ENCODE data around the gene BCL2A1. TPM values are rescaled to one million over a fixed set of nuclear protein-coding genes. Genes with fewer than 3 reads are reported as not detected.
"Not testable (repeated sequence)": the region's sequence is repeated elsewhere in the genome, so short reads cannot be mapped to it uniquely, and the experiment has no call there.

Gene BCL2A1
- total RNA-seq, 1 experiment from 2014 or later, result 0.44 TPM

- CTCF ChIA-PET, result no interaction called here
- H3K27ac ChIP-seq (ENCODE audit: low read depth, low read length), result no peak overlapping the region
- H4K20me1 ChIP-seq (ENCODE audit: insufficient read depth), result no peaks in the 10 kb centered on the region; the same call in 1 of the 2 replicates
- no peaks in the 10 kb centered on the region for H3K79me2 ChIP-seq (ENCODE audit: insufficient read depth, low read length)
- H2AFZ ChIP-seq (ENCODE audit: low read depth, low read length, poor library complexity, severe bottlenecking), result no peak overlapping the region
- RAD21 ChIA-PET (ENCODE audit: low non-redundant PET in 1 of 2, low total read pairs in 2 of 2, uncharacterized antibody in 2 of 2, unreplicated experiment in 2 of 2), result no interaction called here
- TF ChIP-seq TCF7L2 (IDR thresholded peaks at IDR 0.05; ENCODE audit: borderline replicate concordance, extremely low read depth, insufficient read depth, insufficient read length), result no peak
- TF ChIP-seq, protein P1, sequence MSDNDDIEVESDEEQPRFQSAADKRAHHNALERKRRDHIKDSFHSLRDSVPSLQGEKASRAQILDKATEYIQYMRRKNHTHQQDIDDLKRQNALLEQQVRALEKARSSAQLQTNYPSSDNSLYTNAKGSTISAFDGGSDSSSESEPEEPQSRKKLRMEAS (IDR thresholded peaks at IDR 0.05), result no peak
- H3K36me3 ChIP-seq (ENCODE audit: control insufficient read depth in 1 of 2, insufficient read depth in 2 of 2, low read length in 2 of 2), result no peaks in the 10 kb centered on the region
- H3K4me1 ChIP-seq (ENCODE audit: control insufficient read depth in 1 of 2, insufficient read depth in 2 of 2, low read length in 2 of 2), result no peaks in the 10 kb centered on the region
- no peak overlapping the region for H3K4me2 ChIP-seq (ENCODE audit: low read length)
- no peaks in the 10 kb centered on the region for H3K9me3 ChIP-seq (ENCODE audit: control insufficient read depth in 1 of 2, insufficient read depth in 1 of 2, low read depth in 1 of 2, low read length in 2 of 2)
- H3K9ac ChIP-seq (ENCODE audit: low read length), result no peak overlapping the region
- no peaks in the 10 kb centered on the region for H3K27me3 ChIP-seq (ENCODE audit: insufficient read depth, low read length)
- ATAC-seq (no peak), DNase-seq (ENCODE audit: low read depth, low spot score) (no peak)
- no peak overlapping the region for H3K4me3 ChIP-seq (replicated peaks in 1 of 2; ENCODE audit: low read depth in 1 of 2, low read length in 2 of 2)
- intact Hi-C loops (cut with micrococcal nuclease), result no loop called here
- BruUV-seq (replicated peaks), result no TSS peak
- H3K9me2 ChIP-seq (ENCODE audit: insufficient read depth), result no peaks in the 10 kb centered on the region
- POLR2A ChIA-PET, result no interaction called here
Observed at GRCh38 chr15:79964232-79964805, 6.7 kb downstream of the BCL2A1 start.

- RAD21 ChIA-PET (ENCODE audit: low non-redundant PET in 1 of 2, low total read pairs in 2 of 2, uncharacterized antibody in 2 of 2, unreplicated experiment in 2 of 2); DNase-seq (ENCODE audit: low read depth, low spot score); H3K4me1 ChIP-seq (ENCODE audit: control insufficient read depth in 1 of 2, insufficient read depth in 2 of 2, low read length in 2 of 2); H3K27ac ChIP-seq (ENCODE audit: low read depth, low read length); H3K9ac ChIP-seq (ENCODE audit: low read length); H2AFZ ChIP-seq (ENCODE audit: low read depth, low read length, poor library complexity, severe bottlenecking); BruUV-seq (replicated peaks); intact Hi-C loops (cut with micrococcal nuclease); ATAC-seq; H3K27me3 ChIP-seq (ENCODE audit: insufficient read depth, low read length); H3K79me2 ChIP-seq (ENCODE audit: insufficient read depth, low read length); H3K9me3 ChIP-seq (ENCODE audit: control insufficient read depth in 1 of 2, insufficient read depth in 1 of 2, low read depth in 1 of 2, low read length in 2 of 2); H3K36me3 ChIP-seq (ENCODE audit: control insufficient read depth in 1 of 2, insufficient read depth in 2 of 2, low read length in 2 of 2); H3K4me3 ChIP-seq (replicated peaks in 1 of 2; ENCODE audit: low read depth in 1 of 2, low read length in 2 of 2); H4K20me1 ChIP-seq (ENCODE audit: insufficient read depth); H3K4me2 ChIP-seq (ENCODE audit: low read length); CTCF ChIA-PET; H3K9me2 ChIP-seq (ENCODE audit: insufficient read depth): not testable (repeated sequence)
- POLR2A ChIA-PET, result interaction anchor here (1.1 kb wide), 1 partner anchor 39 kb away, joined by 3 read pairs; no protein-coding TSS in a partner anchor
Observed at GRCh38 chr15:79962921-79963320, 8.1 kb downstream of the BCL2A1 start.
